PC-9 (cell line): ENCODE results near the gene THYN1. TPM values are rescaled to one million over a fixed set of nuclear protein-coding genes. Genes with fewer than 3 reads are reported as not detected.

Experiments used
- BruUV-seq: library from RNA; stranded (reverse); fragments of 400-500 nt; replicated peaks from 2 replicates; lab custom pipeline; 2021; lab: Mats Ljungman, UMichigan
- CTCF ChIA-PET: fragments of 300-600 bp; sonication (Branson Sonifier 250); formaldehyde crosslinking; loops from one replicate; lab custom pipeline; 2022; ENCODE audit warnings: antibody characterized with exemption; lab: Charles Lee
- POLR2A ChIA-PET: fragments of 300-600 bp; sonication (Branson Sonifier 250); formaldehyde crosslinking; loops from one replicate; lab custom pipeline; 2022; ENCODE audit warnings: antibody characterized with exemption; ENCODE audit not compliant: unreplicated experiment; lab: Charles Lee
- DNase-seq, 2 experiments: peaks; one replicate each; pipeline versions ENCODE4 v3.0.0 to v3.0.0-alpha.2; 2015 to 2022; ENCODE audit warnings: mixed read lengths in 1 of 2
- H2AFZ ChIP-seq: fragments of 200-600 bp; sonication (generic); 2 replicates; pipeline ENCODE4 v1.8.1; 2017; ENCODE audit warnings: antibody characterized with exemption
- H3F3A ChIP-seq: fragments of 200-600 bp; sonication (generic); 2 replicates; pipeline ENCODE4 v1.8.1; 2017; ENCODE audit warnings: antibody characterized with exemption, mild to moderate bottlenecking, low read depth; ENCODE audit not compliant: insufficient read depth
- H3K27ac ChIP-seq: fragments of 200-600 bp; sonication (generic); 2 replicates; pipeline ENCODE4 v1.6.1; 2016; ENCODE audit warnings: mixed run types
- H3K27me3 ChIP-seq: fragments of 200-600 bp; sonication (generic); 2 replicates; pipeline ENCODE4 v1.6.1; 2016; ENCODE audit warnings: low read depth, mixed run types; ENCODE audit not compliant: insufficient read depth
- H3K36me3 ChIP-seq: fragments of 200-600 bp; sonication (generic); 2 replicates; pipeline ENCODE4 v1.6.1; 2016; ENCODE audit warnings: low read depth, mixed run types
- H3K4me1 ChIP-seq: fragments of 200-600 bp; sonication (generic); replicated peaks from 2 replicates; pipeline ENCODE4 v1.6.1; 2016; ENCODE audit warnings: mixed run types; ENCODE audit not compliant: insufficient read depth
- H3K4me2 ChIP-seq: fragments of 200-600 bp; sonication (generic); 2 replicates; pipeline ENCODE4 v1.6.1; 2017; ENCODE audit warnings: mixed run types
- H3K4me3 ChIP-seq: fragments of 200-600 bp; sonication (generic); 2 replicates; pipeline ENCODE4 v1.6.1; 2016; ENCODE audit warnings: mixed run types
- H3K79me2 ChIP-seq: fragments of 200-600 bp; sonication (generic); 2 replicates; pipeline ENCODE4 v1.6.1; 2017; ENCODE audit warnings: low read depth, mixed run types
- H3K9me2 ChIP-seq: fragments of 200-600 bp; sonication (generic); 2 replicates; pipeline ENCODE4 v1.8.1; 2017; ENCODE audit warnings: mild to moderate bottlenecking; ENCODE audit not compliant: insufficient read depth
- H3K9me3 ChIP-seq: fragments of 200-600 bp; sonication (generic); 2 replicates; pipeline ENCODE4 v1.8.1; 2016; ENCODE audit warnings: low read depth; ENCODE audit not compliant: insufficient read depth
- H4K20me1 ChIP-seq: fragments of 200-600 bp; sonication (generic); 2 replicates; pipeline ENCODE4 v1.8.1; 2017; ENCODE audit not compliant: insufficient read depth
- EZH2 ChIP-seq: fragments of 200-600 bp; sonication (generic); IDR thresholded peaks from 2 replicates; pipeline ENCODE4 v1.8.0; 2017; ENCODE audit warnings: antibody characterized with exemption, low read depth
- intact Hi-C: fragments of 100-400 bp; cut with micrococcal nuclease; formaldehyde crosslinking; loops from one replicate; pipeline ENCODE4 v1.10.0; 2022; ENCODE audit not compliant: unreplicated experiment
- total RNA-seq: library from RNA; stranded (reverse); gene quantifications from 2 replicates; pipeline ENCODE4 v1.2.3, GENCODE V29; 2021
- TF ChIP-seq, protein P1 (sequence below): fragments of 200-600 bp; sonication (generic); conservative IDR thresholded peaks from 2 replicates; pipeline ENCODE4 v1.6.1; 2017; ENCODE audit warnings: mixed run types, antibody characterized with exemption, mild to moderate bottlenecking, moderate library complexity

Gene THYN1
- total RNA-seq, 1 experiment from 2014 or later = 29.8 TPM

DNA sequence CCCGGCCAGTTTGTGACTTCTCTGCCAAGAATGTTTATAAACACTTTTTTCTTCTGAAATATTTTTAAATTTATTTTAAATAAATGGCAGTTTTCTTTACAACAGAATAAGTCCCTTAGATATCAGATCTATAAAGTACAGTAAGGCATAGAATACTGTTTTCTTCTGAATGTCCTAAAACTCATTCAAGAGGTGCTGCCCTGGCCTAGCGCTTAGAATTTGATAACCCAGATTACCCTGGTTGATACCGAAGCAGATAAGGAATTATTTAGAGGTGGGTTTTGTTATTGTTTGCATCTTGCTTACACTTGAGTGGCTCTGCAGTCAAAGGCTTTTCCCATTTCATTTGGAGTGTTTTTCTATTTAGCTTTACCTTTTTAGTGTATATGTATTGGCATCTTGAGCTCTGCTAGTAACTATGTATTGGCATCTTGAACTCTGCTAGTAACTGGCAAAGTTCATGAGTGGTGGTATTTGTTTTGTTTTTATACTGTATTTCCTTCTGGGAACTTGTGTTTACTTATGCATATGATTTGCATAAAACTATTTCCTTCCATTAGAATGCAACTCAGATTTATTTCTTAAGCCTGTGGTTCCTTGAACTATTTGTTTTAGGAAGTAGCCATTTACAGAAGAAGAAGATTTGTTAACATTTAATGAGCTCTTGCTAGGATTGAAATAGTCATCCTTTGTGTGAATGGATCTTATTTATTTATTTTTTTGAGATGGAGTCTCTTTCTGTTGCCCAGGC lies 1.5 kb upstream of the THYN1 start:
- CTCF ChIA-PET = no interaction called here
- no TSS peak for BruUV-seq
- DNase-seq = no peak
- H2AFZ ChIP-seq = no peak overlapping the region
- H3K27me3 ChIP-seq = no peaks in the 10 kb centered on the region
- peaks cover 15% of the 10 kb centered on the region for H3K4me1 ChIP-seq
- H3K36me3 ChIP-seq = no peaks in the 10 kb centered on the region
- intact Hi-C loops = loop anchor here (5.0 kb wide), 1 partner anchor 78 kb away; the partner anchor contains the start of gene GLB1L2
- H3K9me2 ChIP-seq = no peaks in the 10 kb centered on the region
- no peaks in the 10 kb centered on the region for H3K9me3 ChIP-seq
- no peak overlapping the region for H3K27ac ChIP-seq
- TF ChIP-seq, protein P1, sequence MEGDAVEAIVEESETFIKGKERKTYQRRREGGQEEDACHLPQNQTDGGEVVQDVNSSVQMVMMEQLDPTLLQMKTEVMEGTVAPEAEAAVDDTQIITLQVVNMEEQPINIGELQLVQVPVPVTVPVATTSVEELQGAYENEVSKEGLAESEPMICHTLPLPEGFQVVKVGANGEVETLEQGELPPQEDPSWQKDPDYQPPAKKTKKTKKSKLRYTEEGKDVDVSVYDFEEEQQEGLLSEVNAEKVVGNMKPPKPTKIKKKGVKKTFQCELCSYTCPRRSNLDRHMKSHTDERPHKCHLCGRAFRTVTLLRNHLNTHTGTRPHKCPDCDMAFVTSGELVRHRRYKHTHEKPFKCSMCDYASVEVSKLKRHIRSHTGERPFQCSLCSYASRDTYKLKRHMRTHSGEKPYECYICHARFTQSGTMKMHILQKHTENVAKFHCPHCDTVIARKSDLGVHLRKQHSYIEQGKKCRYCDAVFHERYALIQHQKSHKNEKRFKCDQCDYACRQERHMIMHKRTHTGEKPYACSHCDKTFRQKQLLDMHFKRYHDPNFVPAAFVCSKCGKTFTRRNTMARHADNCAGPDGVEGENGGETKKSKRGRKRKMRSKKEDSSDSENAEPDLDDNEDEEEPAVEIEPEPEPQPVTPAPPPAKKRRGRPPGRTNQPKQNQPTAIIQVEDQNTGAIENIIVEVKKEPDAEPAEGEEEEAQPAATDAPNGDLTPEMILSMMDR = no peak
- TF ChIP-seq EZH2 = no peak
- peak overlapping the region; percentile 73 for H3K4me3 ChIP-seq
- H3F3A ChIP-seq = no peaks in the 10 kb centered on the region
- POLR2A ChIA-PET = no interaction called here
- H3K79me2 ChIP-seq = peaks cover 18% of the 10 kb centered on the region
- no peaks in the 10 kb centered on the region for H4K20me1 ChIP-seq
- H3K4me2 ChIP-seq = peak overlapping the region; percentile 96

- no TSS peak for BruUV-seq
- TF ChIP-seq EZH2 = no peak
- TF ChIP-seq, protein P1 = no peak
- H3F3A ChIP-seq = no peaks in the 10 kb centered on the region
- H2AFZ ChIP-seq = peak overlapping the region; percentile 99
- intact Hi-C loops = loop anchor here (2.0 to 5.0 kb wide), 2 partner anchors 28 to 80 kb away; partner anchors contain the start of genes GLB1L2 and VPS26B
- ChIA-PET POLR2A (no interaction called here), CTCF (interaction anchor here (0.6 kb wide), 1 partner anchor 85 kb away, joined by 4 read pairs; no protein-coding TSS in a partner anchor)
- no peak overlapping the region for H3K27ac ChIP-seq
- H3K4me1 ChIP-seq = peaks cover 15% of the 10 kb centered on the region
- no peaks in the 10 kb centered on the region for H3K36me3 ChIP-seq
- peaks cover 18% of the 10 kb centered on the region for H3K79me2 ChIP-seq
- H3K4me2 ChIP-seq = peak overlapping the region; percentile 85
- no peaks in the 10 kb centered on the region for H3K9me3 ChIP-seq
- H3K27me3 ChIP-seq = no peaks in the 10 kb centered on the region
- no peaks in the 10 kb centered on the region for H4K20me1 ChIP-seq
- no peak for DNase-seq
- H3K9me2 ChIP-seq = no peaks in the 10 kb centered on the region
- H3K4me3 ChIP-seq = peak overlapping the region; percentile 73
Observed at GRCh38 chr11:134252346-134253187, 585 bp downstream of the THYN1 start.

- Histone ChIP-seq H3K36me3 (no peaks in the 10 kb centered on the region), H3K4me1 (peaks cover 15% of the 10 kb centered on the region), H3K79me2 (peaks cover 18% of the 10 kb centered on the region), H3F3A (no peaks in the 10 kb centered on the region), H3K9me3 (no peaks in the 10 kb centered on the region), H3K4me2 (no peak overlapping the region), H4K20me1 (no peaks in the 10 kb centered on the region), H3K9me2 (no peaks in the 10 kb centered on the region), H3K4me3 (no peak overlapping the region), H3K27me3 (no peaks in the 10 kb centered on the region), H2AFZ (no peak overlapping the region), H3K27ac (no peak overlapping the region)
- intact Hi-C loops = loop anchor here (5.0 kb wide), 1 partner anchor 82 kb away; the partner anchor contains the start of gene GLB1L2
- ChIA-PET CTCF (no interaction called here), POLR2A (no interaction called here)
- TF ChIP-seq, protein P1 = no peak
- no TSS peak for BruUV-seq
- DNase-seq = no peak
Observed at GRCh38 chr11:134250675-134251074, 2.5 kb downstream of the THYN1 start.
